GM21786 (cell line): Measurements from ENCODE around the gene NME3.

Experiments used
- ATAC-seq: cut with Tn5 transposase; IDR thresholded peaks from one replicate; pipeline ENCODE4 v1.9.1; 2021; ENCODE audit not compliant: unreplicated experiment

The NME3 gene

GRCh38 chr16:1729445-1729844 is 41.9 kb downstream of the NME3 start:
- no peak for ATAC-seq

GRCh38 chr16:1729026-1729425 is 42.3 kb downstream of the NME3 start:
- ATAC-seq: no peak

GRCh38 chr16:1727651-1728624 is 43.4 kb downstream of the NME3 start:
- ATAC-seq: no peak

- ATAC-seq: no peak
Measured at GRCh38 chr16:1726661-1727502, 44.5 kb downstream of the NME3 start.

- ATAC-seq: no peak
Measured at GRCh38 chr16:1724491-1724890, 46.9 kb downstream of the NME3 start.

- ATAC-seq: no peak
Measured at GRCh38 chr16:1723450-1724147, 47.7 kb downstream of the NME3 start.

- ATAC-seq: no peak
Measured at GRCh38 chr16:1721372-1721771, 50.0 kb downstream of the NME3 start.
